Hepatic stellate cell (primary cell): ENCODE results near the gene CRIP1.

Source experiments
- DNase-seq: peaks from one replicate; pipeline ENCODE4 v3.0.0; 2011; ENCODE audit warnings: low spot score

CRIP1 gene

DNA sequence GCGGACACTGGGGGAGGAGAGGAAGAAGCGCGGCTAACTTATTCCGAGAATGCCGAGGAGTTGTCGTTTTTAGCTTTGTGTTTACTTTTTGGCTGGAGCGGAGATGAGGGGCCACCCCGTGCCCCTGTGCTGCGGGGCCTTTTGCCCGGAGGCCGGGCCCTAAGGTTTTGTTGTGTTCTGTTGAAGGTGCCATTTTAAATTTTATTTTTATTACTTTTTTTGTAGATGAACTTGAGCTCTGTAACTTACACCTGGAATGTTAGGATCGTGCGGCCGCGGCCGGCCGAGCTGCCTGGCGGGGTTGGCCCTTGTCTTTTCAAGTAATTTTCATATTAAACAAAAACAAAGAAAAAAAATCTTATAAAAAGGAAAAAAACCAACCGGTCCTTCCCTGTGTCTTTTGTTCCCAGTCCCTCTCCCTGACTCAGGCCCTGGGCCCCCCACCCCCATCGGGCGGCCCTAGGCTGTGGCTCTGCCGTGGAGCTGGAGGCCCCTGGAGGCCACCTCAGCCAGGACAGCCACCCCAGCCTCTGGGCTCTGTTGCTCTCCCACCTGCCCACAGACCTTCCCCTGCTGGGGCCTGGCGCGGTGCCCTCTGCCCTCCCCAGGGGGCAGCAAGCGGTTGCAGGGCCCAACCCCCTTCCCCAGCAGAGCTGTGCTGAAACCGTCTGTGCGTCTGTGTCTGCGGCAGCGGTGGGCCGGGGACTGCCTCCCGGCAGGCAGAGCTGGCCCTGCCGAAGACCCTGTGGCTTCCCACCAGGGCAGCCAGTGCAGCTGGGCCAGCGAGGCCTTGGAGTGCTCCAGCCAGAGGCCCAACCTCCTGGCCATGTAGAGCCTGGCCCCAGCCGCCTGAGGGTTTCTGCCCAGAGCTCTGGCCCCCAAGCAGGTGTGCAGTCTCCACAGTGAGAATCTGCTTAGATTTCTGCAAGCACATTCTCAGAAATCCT is 16.1 kb upstream of the CRIP1 start:
- no peak for DNase-seq

DNA sequence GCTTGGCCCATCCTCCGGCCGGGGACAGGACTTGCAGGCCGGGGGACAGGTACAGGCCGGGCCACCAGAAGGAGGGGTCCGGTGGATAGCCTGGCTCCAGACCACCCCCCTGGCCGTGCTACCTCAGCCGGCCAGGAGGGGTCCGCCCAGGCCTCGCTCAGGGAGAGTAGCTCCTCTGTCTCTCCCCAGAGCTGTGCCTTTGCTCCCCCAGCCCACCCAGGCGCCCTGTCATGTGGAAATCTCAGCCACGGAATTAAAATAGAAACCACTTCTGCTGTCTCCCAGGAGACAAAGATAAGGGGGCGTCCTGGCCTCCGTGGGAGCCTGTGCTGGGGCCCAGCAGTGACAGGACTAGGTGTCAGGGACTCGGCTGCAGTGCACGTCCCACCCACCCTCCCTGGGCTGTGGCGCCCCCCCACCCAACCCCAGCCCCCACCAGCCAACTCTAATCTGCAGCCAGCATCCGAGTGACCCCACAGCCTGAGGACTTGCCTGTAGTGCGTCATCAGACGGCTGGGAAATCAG is 15.3 kb upstream of the CRIP1 start:
- no peak for DNase-seq

DNA sequence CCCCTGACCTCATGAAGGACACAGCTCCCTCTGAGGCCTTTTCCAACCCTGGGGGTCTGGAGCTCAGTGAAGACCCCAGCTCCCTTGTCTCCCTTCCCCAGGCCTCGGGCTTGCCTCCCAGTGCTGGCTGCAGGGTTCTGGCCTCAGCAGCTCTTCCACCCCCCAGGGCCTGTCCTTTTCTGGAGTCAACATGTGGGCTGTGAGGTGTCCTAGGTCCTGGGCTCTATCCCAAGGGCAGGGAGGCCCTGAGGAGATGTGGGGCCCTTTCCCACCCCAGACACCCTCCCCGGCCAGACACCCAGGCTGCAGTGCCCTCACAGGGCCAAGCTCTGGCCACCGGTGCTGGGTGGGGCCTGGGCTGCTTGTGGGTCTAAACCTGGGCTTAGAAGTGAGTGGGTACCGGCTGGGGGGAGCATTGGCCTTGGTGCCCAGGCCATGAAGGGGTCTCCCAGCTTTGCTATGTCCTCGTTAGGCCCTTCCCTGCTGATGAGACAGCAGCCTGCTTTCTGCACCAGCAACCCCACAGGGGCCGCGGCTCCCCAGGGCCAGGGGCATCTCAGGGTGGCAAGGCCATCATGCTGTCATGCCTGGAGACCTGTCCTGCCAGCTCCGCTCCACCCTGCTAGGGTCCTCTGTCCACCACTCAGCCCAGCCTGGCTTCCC is 14.7 kb upstream of the CRIP1 start:
- no peak for DNase-seq

DNA sequence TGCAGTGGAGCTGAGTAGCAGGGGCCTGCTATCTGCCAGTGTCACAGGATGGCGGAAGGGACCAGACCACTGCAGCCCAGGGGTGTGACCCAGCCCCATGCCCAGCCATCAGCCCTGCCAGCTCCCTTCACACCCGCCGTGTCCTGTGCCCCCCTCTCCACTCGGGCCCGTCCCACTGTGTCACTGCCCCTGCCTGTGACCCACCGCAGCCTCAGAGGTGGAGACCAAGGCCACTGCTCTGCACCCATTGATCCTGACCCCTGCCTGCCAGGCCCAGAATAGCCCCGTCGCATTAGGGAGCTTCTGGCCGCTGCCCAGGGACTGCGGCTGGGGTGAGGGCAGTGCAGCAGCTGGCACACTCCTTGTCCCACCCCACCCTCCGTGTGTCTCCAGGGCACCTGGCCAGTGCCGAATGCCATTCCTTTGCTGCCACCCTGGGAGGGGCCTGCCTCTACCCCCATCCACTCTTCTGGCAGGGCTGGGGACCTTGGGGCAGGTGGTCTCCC is 14.1 kb upstream of the CRIP1 start:
- DNase-seq, result no peak

DNA sequence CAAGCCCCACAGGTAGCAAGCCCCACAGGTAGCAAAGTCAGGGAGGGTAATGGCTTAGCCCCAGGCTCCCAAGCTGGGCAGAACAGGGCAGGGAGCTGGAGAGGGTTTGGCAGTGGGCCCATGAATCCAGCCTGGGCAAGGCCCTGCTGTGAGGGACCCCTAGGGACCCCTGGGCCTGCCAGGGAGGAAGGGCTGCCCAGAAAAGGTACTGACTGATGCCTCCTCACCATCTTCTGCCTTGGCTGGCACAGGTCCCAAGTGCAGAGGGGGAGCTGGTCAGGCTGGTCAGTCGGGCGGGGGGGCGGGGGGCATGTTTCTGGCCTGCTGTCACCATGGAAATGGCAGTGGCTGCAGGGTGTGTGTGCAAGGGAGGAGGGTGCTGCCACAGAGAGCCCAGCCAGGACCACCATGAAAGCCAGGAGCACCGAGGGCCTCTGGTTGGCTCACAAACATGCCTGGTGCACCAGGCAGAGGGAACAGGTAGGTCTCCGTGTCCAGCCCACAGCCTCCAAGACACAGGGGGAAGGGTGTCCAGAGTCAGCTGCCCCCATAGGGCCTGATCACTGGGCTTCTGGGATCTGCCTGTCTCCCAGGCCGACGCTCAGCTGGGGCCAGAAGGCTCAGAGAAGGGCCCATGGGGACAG is 13.5 kb upstream of the CRIP1 start:
- DNase-seq, result peak; percentile 65

DNA sequence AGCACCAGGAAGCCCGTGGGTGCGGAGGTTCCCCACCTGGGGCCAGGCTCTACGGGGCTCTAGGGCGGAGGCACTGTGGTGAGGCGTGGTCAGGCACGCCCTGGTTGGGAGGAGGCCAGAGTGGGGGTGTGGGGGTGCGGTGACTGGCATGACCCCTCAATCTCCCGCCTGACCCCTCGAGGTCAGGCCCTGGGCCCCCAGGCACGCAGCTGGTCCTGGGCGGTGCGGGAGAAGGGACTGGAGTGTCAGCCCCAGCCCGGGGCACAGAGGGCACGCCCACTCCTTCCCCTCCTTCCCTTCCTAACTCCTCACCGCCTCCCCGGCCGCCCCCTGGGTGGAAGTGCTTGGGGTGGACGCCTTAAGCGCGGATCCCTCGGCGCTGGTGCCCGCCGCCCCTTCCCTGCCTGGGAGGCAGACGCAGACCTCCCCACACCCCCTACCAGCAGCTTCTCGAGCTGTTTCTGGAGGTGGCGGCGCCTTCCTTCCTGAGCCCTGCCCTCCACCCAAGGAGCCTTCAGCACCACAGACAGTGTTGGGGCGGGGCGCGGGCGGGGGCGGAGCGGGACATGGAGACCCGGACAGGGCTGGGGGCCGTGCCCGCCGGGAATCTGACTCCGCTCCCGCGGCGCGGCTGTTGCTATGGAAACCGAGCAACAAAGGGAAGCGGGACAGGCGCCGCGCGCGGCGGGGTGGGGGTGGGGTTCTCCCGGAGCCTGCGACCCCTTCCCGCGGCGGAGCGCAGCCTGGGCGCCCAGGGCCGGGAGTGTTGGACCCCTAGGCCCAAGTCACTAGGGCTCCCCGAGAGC is 12.8 kb upstream of the CRIP1 start:
- peak; percentile 94 for DNase-seq

DNA sequence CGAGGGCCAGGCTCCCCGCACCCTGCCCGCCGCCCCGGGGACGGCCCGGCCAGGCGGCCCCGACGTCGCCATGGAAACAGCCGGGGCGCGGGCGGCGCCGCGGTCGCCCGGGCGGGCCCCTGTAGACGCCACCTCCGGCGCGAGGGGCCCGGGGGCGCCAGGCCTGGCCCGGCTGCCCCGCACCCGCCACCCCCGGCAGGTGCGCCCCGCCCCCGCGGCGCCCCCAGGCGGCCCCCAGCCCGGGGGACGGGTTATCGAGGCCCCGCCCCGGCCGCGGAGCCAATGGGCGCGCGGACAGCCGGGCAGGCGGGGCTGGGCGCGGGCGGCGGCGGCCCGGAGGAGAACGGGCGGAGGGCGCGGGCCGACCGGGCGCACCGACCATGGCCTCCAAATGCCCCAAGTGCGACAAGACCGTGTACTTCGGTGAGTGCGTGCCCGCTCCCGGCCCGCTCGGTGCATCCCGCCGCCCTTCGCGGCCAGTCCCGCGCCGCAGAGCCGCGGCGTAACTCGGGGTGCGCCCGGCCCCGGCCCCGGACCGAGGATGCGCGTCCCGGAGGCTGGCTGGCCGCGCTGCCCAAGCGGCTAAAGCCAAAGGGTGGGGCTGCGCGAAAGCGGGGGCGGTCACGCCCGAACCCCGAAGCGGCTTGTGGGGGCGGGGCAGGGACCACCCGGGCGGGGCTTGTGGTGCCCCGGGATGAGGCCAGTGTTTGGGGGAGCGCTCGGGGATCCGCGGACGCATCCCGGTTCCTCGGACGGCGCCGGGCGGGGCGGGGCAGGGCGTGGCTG is 12.0 kb upstream of the CRIP1 start, which contains the start of gene CRIP2:
Gene CRIP2, plus strand, starts transcription at position 339 of the 786 bp plus-strand sequence. Its CDS starts 42 bp downstream, at position 381.
- peak; percentile 92 for DNase-seq

DNA sequence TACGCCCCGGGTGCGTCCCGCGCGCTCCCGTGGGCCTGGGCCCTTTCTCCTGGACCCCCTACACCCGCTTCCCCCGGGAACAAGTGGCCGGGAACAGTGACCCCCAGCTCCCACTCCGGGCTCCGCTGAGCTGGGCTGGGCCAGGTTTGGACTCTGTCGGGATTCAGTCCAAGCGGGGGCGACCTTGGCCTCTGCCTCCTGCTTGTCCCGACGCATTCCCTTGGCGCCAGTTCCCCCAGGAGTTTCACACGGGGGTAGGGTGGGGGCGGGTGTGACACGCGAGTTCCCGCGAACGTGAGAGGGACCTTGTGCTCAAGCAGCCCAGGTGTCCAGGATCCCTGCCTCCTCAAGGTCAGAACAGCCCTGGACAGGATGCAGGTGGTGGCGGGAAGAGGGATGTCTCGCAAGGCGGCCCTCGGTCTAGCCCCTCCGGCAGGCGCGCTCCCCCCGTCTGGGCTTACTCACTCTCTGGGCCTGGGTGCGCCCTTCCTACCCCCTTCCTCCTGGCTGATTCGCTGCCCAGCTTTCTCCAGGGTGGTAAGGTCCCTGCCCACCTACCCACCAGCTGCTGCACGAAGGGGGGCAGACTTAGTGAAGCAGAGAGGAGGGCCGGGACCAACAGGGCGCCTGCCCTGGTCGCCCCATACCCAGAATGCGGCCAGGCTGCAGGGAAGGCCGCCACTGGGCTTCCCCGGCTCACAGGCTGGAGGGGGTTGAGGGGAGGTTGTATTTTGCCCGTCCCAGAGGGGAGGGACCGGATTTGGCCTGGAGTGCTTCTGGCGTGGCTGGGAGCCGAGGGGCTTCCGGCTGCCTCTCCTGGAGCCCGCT is 11.2 kb upstream of the CRIP1 start:
- peak; percentile 78 for DNase-seq

DNA sequence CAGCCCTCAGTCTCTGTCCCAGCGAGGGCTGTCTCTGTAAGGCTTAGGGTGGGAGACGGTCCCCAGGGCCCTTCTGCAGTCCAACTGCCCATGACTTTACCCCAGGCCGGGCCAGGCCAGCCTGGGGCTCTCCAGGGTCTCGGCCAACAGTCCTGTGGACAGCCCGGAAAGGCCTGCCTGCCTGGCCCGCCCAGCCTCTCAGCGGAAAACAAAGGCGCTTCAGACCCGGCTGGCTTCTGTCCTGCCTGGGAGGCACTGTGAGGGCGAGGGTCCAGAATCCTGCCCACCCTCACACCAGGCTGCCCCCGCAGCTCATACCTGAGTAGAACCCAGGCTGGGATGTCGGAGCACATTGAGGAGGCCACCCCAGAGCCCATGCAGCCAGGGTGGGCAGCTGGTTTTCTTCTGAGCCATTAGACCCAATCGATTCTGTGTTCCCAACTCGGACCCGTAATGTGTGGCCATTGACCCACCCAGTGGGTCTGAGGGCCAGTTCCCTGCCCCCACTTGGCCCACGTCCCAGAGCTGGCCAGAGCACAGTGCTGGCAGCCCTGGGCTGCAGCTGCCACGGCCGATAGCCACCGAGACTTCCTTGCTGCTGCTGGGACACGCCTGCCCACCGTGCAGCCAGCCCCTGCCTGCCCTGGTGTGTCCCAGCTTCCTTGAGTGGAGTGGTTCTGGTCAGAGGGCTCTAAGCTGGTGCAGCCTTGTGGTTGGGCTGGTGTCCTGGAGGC is 10.4 kb upstream of the CRIP1 start:
- DNase-seq, result peak; percentile 78

DNA sequence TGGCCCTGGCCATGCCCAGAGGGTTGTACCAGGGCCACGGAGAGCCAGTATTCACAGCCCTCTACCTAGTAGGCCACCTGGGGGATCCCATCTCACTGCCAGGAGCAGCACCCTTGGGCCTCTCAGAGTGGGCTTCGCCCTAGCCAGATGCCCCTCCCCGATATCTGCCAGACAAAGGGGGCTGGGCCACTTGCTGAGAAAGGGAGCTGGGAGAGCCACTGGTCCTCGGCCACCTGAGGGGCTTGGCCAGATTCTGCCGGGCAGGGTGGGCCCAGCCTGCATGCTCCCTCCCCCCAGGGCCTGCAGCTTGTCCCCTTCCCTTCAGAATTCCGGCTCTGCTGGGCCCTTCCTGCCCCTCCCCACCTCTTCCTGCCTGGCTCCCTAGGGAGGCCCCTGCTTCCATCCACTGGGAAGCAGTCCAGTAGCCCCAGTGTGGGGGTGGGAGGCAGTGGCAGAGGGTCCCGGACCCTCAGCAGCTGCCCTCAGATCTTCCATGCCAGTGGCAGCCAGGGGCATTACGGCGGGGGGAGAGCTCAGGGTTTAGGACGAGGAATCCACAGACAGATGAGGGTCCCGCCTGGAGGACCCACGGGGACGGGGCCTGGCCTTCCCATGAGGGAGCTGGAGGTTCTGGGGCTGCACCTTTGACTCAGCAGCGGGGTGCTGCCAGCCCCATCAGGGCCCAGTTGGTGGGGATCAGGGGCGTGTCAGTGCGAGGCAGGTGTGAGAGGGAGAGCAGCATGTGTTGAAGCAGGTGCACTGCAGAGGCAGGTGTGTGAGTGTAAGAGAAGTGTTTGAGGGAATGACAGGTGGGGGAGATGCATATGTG is 9.6 kb upstream of the CRIP1 start:
- peak; percentile 41 for DNase-seq

DNA sequence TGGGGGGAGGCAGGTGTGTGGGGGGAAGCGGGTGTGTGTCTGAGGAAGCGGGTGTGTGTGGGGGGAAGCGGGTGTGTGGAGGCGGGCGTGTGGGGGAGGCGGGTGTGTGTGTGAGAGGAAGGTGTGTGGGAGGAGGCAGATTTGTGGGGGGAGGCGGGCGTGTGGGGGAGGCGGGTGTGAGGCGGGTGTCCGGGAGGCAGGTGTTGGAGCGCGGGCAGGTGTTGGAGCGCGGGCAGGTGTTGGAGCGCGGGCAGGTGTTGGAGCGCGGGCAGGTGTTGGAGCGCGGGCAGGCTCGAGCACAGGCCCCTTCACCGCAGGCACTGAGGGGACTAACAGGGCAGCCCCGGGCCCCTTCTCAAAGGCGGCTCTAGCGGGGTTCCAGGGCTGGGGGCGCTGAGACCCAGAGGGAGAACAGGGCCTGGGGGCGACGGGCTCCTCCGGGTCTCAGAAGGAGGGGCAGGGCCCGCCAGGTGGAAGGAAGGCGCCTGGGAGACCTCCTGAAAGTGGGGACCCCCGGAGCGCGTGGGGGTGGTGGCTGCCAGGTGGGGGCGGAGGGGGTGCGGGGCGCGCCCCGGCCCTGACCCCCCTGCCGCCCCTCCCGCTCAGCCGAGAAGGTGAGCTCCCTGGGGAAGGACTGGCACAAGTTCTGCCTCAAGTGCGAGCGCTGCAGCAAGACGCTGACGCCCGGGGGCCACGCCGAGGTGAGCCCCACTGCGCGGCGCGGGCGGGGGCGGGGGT is 8.9 kb upstream of the CRIP1 start:
- peak; percentile 48 for DNase-seq

DNA sequence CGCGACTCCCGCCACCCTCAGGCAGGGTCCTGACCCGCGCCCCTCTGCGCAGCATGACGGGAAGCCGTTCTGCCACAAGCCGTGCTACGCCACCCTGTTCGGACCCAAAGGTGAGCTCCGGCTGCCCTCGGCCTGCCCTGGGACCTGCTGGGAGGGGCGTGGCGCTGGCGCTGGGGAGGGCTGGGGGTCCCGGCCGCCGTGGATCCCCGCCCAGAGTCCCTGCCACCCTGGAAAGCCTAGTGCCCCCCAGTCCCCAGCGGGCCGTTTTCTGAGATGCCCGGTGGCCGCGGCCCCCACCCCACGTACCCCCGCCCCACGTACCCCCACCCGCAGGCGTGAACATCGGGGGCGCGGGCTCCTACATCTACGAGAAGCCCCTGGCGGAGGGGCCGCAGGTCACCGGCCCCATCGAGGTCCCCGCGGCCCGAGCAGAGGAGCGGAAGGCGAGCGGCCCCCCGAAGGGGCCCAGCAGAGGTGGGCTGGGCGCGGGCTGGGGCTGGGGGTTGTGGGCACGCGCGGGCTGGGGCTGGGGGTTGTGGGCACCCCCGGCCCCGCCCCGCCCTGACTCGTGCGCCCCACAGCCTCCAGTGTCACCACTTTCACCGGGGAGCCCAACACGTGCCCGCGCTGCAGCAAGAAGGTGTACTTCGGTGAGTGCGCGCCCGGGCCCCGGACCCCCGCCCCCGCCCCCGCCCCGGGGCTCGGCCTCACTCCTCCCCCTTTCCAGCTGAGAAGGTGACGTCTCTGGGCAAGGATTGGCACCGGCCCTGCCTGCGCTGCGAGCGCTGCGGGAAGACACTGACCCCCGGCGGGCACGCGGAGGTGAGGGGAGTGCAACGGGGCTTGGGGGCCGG is 8.1 kb upstream of the CRIP1 start:
- DNase-seq, result no peak

DNA sequence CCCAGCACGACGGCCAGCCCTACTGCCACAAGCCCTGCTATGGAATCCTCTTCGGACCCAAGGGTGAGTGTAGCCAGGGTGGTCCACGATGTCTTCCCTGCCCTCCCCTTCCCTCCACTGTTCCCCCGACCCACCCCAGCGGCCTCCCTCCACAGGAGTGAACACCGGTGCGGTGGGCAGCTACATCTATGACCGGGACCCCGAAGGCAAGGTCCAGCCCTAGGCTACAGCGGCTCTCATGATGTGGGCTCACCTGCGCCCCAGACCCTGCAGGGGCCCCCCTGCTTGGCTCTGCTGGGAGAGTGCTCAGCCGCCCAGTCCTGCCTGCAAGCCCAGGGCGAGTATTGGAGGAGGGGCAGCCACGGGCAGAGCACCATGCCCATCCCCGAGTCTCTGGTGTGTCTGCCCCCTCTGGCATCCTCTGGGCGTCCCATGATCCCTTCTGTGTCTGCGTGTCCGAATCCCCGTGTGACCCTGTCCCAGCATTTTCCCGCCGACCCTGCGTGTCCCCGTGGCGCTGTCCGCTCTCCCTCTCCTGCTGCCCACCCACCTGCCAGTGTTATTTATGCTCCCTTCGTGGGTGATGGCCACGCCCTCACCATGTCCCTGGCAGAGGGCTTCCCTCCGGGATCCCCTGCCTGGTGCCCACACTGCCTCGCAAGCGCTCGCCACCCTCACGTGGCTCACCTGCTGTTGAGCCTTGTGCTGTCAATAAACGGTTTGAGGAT is 7.1 kb upstream of the CRIP1 start:
- DNase-seq, result no peak

DNA sequence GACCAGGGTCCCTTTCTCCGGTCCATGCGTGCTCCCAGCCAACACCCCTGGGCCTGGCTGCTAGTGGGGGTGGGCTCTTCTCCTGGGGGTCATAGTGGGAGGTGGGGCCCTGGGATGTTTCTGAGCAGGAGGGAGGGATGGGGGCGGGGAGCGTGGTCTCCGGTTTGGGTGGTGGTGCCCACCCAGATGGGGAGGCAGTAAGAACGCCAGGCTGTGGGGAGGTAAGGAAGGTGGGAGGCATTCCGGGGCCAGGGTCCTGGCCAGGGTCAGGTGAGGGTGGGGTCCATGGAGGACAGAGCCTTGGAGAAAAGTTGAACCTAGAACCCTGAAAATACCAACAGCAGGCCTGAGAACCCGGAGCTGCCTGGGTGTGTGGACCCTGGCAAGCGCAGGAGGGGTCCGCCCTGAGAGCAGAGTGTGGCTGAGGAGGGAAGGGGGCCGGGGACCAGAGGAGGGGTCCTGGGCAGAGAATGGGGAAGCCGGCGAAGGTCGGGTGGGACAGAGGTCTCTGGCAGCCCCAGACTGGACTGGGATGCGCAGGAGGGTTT is 6.4 kb upstream of the CRIP1 start:
- no peak for DNase-seq
